NCI-H2029 treated with DMSO at 0.1 percent for 48 hours (cell line): ENCODE measurements around the gene TRIOBP.
"Not testable (repeated sequence)": the region's sequence is repeated elsewhere in the genome, so short reads cannot be mapped to it uniquely, and the experiment has no call there.

Experiments
- DNase-seq: peaks from one replicate; lab custom pipeline; 2025; lab: John Stamatoyannopoulos, UW

The TRIOBP gene

GRCh38 chr22:37696657-37697537 is at the start of gene TRIOBP:
TRIOBP (plus strand) TSS chr22:37697048; CDS start chr22:37701366, 4,318 bp downstream.
- peak; percentile 59 for DNase-seq

GRCh38 chr22:37647317-37647716 is 49.5 kb upstream of the TRIOBP start:
- no peak for DNase-seq

GRCh38 chr22:37647928-37648327 is 48.9 kb upstream of the TRIOBP start:
- no peak for DNase-seq

GRCh38 chr22:37650463-37651136 is 46.2 kb upstream of the TRIOBP start:
- no peak for DNase-seq

GRCh38 chr22:37654563-37655251 is 42.1 kb upstream of the TRIOBP start:
- DNase-seq: no peak

GRCh38 chr22:37655252-37655563 is 41.6 kb upstream of the TRIOBP start:
- no peak for DNase-seq

DNA sequence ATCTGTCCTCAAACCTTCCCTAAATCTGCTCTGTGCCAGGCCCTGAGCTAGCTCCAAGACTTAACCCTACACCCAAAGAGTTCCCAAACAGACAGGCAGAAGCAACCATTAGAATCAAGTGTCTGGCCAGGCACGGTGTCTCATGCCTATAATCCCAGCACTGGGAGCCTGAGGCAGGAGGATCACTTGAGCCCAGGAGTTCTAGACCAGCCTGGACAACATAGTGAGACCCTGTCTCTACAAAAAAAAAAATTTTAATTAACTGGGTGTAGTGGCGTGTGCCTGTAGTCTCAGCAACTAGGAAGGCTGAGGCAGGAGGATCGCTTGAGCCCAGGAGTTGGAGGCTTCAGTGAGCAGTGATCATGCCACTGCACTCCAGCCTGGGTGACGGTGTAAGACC is 40.3 kb upstream of the TRIOBP start:
- not testable (repeated sequence) for DNase-seq

- DNase-seq: no peak
These were observed 39.2 kb upstream of the TRIOBP start for GRCh38 chr22:37657590-37658132.

GRCh38 chr22:37658133-37659065 is 38.4 kb upstream of the TRIOBP start, which contains the start of gene PDXP:
PDXP (plus strand) TSS chr22:37658723; CDS start chr22:37658783, 60 bp downstream.
- peak; percentile 91 for DNase-seq

DNA sequence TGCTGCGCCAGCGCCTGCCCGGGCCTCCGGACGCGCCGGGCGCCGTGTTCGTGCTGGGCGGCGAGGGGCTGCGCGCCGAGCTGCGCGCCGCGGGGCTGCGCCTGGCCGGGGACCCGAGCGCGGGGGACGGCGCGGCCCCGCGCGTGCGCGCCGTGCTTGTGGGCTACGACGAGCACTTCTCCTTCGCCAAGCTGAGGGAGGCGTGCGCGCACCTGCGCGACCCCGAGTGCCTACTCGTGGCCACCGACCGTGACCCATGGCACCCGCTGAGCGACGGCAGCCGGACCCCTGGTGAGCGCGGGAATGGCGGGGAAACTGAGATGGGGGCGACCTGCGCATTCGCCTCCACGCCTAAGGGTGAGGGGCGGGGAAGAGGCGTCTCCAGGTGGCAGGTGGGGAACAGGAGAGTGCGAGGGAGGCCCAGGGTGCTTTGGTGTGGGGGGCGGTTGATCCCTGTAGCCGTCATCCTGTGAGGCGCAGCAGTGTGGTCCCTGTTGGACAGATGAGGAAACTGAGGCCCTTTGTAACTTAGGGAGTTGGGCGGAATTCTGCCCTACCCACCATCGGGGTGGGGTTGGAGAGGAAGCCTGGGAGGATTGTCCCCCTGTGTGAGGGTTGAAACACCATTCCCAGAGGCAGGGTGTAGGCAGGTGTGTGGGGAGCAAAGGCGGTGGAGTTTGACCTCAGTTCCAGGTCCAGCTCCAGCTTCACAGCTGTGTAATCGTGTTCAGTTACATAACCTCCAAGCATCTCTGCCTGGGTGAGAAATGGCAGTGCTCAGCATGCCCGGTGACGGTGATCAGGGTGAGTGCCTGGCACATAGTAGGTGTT is 37.6 kb upstream of the TRIOBP start:
- no peak for DNase-seq

DNA sequence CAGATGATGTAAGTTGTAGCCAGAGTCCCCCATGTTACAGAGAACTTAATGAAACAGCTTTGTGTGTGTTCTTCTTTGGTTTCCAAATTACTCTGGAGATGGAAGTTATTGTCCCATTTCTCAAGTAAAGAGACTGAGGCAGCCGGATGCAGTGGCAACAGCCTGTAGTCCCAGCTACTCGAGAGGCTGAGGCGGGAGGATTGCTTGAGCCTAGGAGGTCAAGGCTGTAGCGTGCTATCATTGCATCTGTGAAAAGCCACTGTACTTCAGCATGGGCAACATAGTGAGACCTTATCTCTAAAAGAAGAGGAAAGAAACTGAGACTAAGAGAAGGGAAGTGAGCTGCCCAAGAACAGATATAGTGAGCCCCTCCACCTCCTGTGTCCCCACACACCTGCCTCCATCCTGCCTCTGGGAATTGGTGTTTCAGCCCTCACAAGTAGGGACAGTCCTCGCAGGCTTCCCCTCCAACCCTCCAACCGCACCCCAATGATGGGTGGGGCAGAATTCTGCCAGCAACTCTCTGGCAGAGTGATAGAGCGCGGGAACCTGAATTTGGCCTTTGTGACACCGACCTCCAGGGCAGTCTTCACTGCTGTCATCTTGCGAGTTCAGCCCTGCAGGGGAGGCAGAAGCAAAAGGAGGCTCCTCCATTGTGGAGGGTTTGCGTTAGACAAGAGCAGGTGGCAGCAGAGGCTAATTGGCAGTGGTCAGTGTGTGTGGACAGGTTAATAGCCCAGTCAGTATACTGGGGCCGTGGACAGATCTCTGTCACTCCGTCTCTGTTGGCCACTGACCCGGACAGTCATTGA is 36.7 kb upstream of the TRIOBP start:
- DNase-seq: no peak

DNA sequence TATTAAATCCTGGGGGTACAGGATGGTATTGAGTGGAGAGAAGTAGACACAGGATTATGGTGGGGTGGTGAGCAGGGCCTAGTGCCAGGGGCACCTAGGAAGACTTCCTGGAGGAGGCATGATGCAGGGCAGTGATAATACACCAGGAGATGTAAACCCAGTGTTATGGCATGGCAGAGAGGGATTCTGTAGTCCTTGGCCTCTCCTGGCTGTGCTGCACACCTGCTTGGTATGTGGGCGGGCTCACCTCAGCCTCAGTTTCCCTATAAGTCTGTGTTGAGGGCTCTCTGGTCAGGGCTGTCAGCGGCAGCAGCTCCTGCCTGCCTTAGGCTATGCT is 36.2 kb upstream of the TRIOBP start:
- DNase-seq: no peak

GRCh38 chr22:37661160-37661924 is 35.5 kb upstream of the TRIOBP start:
- peak; percentile 9 for DNase-seq

DNA sequence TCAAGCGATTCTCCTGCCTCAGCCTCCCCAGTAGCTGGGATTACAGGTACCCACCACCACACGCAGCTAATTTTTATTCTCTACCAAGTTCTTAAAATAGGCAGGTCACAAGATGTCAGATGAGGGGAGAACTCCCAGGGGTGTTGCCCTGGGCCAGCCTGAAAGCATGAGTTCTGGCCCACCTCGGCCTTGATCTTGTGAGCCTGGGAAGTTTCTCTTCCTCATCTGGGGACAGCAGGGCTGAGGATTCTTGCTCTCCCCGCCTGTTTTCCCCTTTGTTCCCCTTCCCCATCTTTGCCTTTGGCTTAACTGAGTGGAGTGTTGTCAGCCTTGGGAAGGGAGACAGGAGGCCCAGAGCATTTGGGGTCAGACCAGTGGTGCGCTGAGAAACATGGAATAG is 34.8 kb upstream of the TRIOBP start:
- DNase-seq: no peak

DNA sequence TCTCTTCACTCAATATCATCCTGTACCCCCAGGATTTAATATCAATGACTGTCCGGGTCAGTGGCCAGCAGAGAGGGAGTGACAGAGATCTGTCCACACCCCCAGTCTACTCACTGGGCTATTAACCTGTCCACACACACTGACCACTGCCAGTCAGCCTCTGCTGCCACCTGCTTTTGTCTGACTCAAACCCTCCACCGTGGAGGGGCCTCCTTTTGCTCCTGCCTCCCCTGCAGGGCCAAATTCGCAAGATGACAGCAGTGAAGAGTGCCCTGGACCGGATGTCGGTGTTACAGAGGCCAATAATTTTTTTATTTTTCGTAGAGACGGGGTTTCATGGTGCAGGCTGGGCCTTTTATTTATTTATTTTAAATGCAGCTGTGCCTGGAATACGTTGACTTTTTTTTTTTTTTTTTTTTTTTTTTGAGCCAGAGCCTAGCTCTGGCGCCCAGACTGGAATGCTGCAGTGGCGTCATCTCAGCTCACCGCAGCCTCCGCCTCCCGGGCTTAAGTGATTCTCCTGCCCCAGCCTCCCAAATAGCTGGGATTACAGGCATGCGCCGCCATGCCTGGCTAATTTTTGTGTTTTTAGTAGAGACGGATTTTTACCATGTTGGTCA is 33.2 kb upstream of the TRIOBP start:
- DNase-seq: no peak

DNA sequence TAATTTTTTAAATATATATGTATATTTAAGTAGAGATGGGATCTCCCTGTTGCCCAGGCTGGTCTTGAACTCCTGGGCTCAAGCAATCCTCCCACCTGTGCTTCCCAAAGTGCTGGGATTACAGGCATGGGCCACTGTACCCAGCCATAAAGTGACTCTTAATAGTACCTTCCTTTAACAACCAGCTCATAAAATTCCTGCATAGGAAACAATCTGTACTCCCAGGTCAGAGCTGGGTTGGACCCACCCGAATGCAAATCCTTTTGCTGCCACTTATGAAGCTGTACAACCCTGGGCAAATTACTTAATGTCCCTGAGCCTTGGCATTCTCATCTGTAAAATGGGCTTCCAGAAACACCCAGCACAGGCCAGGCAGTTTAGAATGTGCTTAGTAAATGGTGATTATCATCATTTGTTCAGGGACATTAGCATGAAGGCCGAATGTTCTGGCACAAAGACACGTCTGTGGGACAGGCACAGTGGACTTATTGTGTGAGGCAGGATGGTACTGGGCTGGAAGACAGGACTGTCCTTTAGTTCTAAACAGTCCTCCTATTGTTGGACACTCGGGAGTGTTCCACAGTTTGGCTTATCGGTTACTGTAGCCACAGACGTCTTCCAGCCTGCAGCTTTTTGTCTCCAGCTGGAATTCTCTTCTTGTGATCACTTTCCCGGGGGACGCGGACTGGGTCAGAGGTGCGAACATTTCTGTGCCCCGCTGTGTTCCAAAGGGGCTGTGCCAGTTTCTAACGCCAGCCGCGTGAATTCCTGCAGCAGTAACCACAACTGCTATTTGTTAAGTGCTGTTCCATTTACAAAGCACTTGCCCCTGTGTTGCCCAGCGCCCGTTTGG is 32.4 kb upstream of the TRIOBP start:
- DNase-seq: no peak

DNA sequence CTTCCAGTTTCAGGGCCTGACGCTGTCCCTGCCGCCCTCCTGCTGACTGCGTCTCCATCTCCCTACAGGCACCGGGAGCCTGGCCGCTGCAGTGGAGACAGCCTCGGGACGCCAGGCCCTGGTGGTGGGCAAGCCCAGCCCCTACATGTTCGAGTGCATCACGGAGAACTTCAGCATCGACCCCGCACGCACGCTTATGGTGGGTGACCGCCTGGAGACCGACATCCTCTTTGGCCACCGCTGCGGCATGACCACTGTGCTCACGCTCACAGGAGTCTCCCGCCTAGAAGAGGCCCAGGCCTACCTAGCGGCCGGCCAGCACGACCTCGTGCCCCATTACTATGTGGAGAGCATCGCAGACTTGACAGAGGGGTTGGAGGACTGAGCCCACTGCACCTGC is 31.4 kb upstream of the TRIOBP start:
- no peak for DNase-seq

- DNase-seq: no peak
These were observed 27.3 kb upstream of the TRIOBP start for GRCh38 chr22:37669586-37669985.
